WTC11 (cell line): ENCODE measurements around the gene ACP1. TPM values are rescaled to one million over a fixed set of nuclear protein-coding genes. Genes with fewer than 3 reads are reported as not detected.

ENCODE experiments used
- ATAC-seq: fragments of 200-7000 bp; cut with Tn5 transposase; 2 replicates; pipeline ENCODE4 v1.10.0; 2021; ENCODE audit warnings: mild to moderate bottlenecking, moderate library complexity
- CTCF ChIA-PET: fragments of 300-600 bp; sonication (Branson Sonifier 250); formaldehyde crosslinking; loops from one replicate; lab custom pipeline; 2021; ENCODE audit warnings: antibody characterized with exemption; lab: Charles Lee
- POLR2A ChIA-PET: fragments of 350-600 bp; sonication (Branson Sonifier 250); formaldehyde crosslinking; loops from one replicate; lab custom pipeline; 2021; ENCODE audit warnings: antibody characterized with exemption; lab: Charles Lee
- DNase-seq: peaks from one replicate; pipeline ENCODE4 v3.0.0; 2021; ENCODE audit warnings: low spot score
- H3K27ac Mint-ChIP-seq: 2 replicates; pipeline ENCODE4 v1.8.0; 2021; ENCODE audit warnings: mixed read lengths
- H3K27me3 Mint-ChIP-seq: 2 replicates; pipeline ENCODE4 v1.8.0; 2021; ENCODE audit warnings: low read depth, mild to moderate bottlenecking, moderate library complexity, mixed read lengths
- H3K36me3 Mint-ChIP-seq: 2 replicates; pipeline ENCODE4 v1.8.0; 2021; ENCODE audit warnings: mixed read lengths
- H3K4me1 Mint-ChIP-seq: 2 replicates; pipeline ENCODE4 v1.8.0; 2022; ENCODE audit warnings: mixed read lengths
- H3K4me3 Mint-ChIP-seq: 2 replicates; pipeline ENCODE4 v1.8.0; 2021; ENCODE audit warnings: mild to moderate bottlenecking, moderate library complexity, mixed read lengths
- H3K9me3 Mint-ChIP-seq: 2 replicates; pipeline ENCODE4 v1.8.0; 2021; ENCODE audit warnings: mixed read lengths
- ARID4B ChIP-seq: sonication (generic); formaldehyde crosslinking; IDR thresholded peaks from 2 replicates; pipeline ENCODE4 v1.8.0; 2023; ENCODE audit warnings: missing genetic modification reagents, mild to moderate bottlenecking, borderline replicate concordance
- ATF6 ChIP-seq: sonication (generic); formaldehyde crosslinking; IDR thresholded peaks from 2 replicates; pipeline ENCODE4 v1.8.1; 2023; ENCODE audit warnings: mild to moderate bottlenecking, missing genetic modification reagents
- CREB1 ChIP-seq: sonication (generic); formaldehyde crosslinking; IDR thresholded peaks from 2 replicates; pipeline ENCODE4 v1.8.0; 2023; ENCODE audit warnings: mild to moderate bottlenecking, missing genetic modification reagents
- FOXP1 ChIP-seq: sonication (generic); formaldehyde crosslinking; IDR thresholded peaks from 2 replicates; pipeline ENCODE4 v1.8.0; 2022; ENCODE audit warnings: missing genetic modification reagents, mild to moderate bottlenecking, moderate library complexity, borderline replicate concordance
- GABPB1 ChIP-seq: sonication (generic); formaldehyde crosslinking; IDR thresholded peaks from 2 replicates; pipeline ENCODE4 v1.8.1; 2023; ENCODE audit warnings: mild to moderate bottlenecking, missing genetic modification reagents
- GRHL2 ChIP-seq: fragments of 250-450 bp; sonication (Bioruptor Pico); IDR thresholded peaks from 2 replicates; pipeline ENCODE4 v1.8.0; 2022; ENCODE audit warnings: mild to moderate bottlenecking, moderate library complexity; ENCODE audit not compliant: insufficient replicate concordance, severe bottlenecking
- IRF2 ChIP-seq: sonication (generic); formaldehyde crosslinking; IDR thresholded peaks from 2 replicates; pipeline ENCODE4 v1.8.0; 2022; ENCODE audit warnings: low read depth, missing genetic modification reagents, borderline replicate concordance
- NFYB ChIP-seq: sonication (generic); formaldehyde crosslinking; conservative IDR thresholded peaks from 2 replicates; pipeline ENCODE4 v1.8.0; 2022; ENCODE audit warnings: low read depth, missing genetic modification reagents
- NR1H2 ChIP-seq: sonication (generic); formaldehyde crosslinking; IDR thresholded peaks from 2 replicates; pipeline ENCODE4 v1.9.0; 2021; ENCODE audit warnings: mild to moderate bottlenecking, moderate library complexity, missing genetic modification reagents
- RORB ChIP-seq: fragments of 250-450 bp; sonication (Bioruptor Pico); IDR thresholded peaks from 2 replicates; pipeline ENCODE4 v1.9.0; 2021; ENCODE audit warnings: mild to moderate bottlenecking
- SP1 ChIP-seq: sonication (generic); formaldehyde crosslinking; conservative IDR thresholded peaks from 2 replicates; pipeline ENCODE4 v1.8.1; 2022; ENCODE audit warnings: missing genetic modification reagents
- USF2 ChIP-seq: sonication (generic); formaldehyde crosslinking; IDR thresholded peaks from 2 replicates; pipeline ENCODE4 v1.8.1; 2023; ENCODE audit warnings: mild to moderate bottlenecking, missing genetic modification reagents, moderate library complexity
- ZBTB21 ChIP-seq: sonication (generic); formaldehyde crosslinking; IDR thresholded peaks from 2 replicates; pipeline ENCODE4 v1.8.1; 2023; ENCODE audit warnings: mild to moderate bottlenecking, missing genetic modification reagents, borderline replicate concordance
- ZNF138 ChIP-seq: sonication (generic); formaldehyde crosslinking; conservative IDR thresholded peaks from 2 replicates; pipeline ENCODE4 v1.8.1; 2022; ENCODE audit warnings: mild to moderate bottlenecking, moderate library complexity, missing genetic modification reagents
- ZNF263 ChIP-seq: sonication (generic); formaldehyde crosslinking; IDR thresholded peaks from 2 replicates; pipeline ENCODE4 v1.8.1; 2022; ENCODE audit warnings: low read depth, mild to moderate bottlenecking, moderate library complexity, missing genetic modification reagents
- ZNF281 ChIP-seq: sonication (generic); formaldehyde crosslinking; IDR thresholded peaks from 2 replicates; pipeline ENCODE4 v1.8.0; 2023; ENCODE audit warnings: mild to moderate bottlenecking, missing genetic modification reagents
- ZNF423 ChIP-seq: fragments of 250-450 bp; sonication (Bioruptor Pico); IDR thresholded peaks from 2 replicates; pipeline ENCODE4 v2.1.2; 2022; ENCODE audit warnings: mild to moderate bottlenecking, moderate library complexity
- ZSCAN18 ChIP-seq: fragments of 250-450 bp; sonication (Bioruptor Pico); IDR thresholded peaks from 2 replicates; pipeline ENCODE4 v2.1.2; 2022; ENCODE audit warnings: mild to moderate bottlenecking, moderate library complexity
- total RNA-seq: library from RNA; stranded (reverse); gene quantifications from 3 replicates; pipeline ENCODE4 v1.2.3, GENCODE V29; 2021

Gene ACP1
- total RNA-seq, 1 experiment from 2014 or later, result 150 TPM

GRCh38 chr2:305366-305765, 40.6 kb downstream of the ACP1 start (continued):
- TF ChIP-seq ZNF281 (CRISPR knock-in tag), result no peak
- no peak for TF ChIP-seq USF2 (CRISPR knock-in tag)
- no peak for TF ChIP-seq ARID4B (CRISPR knock-in tag)
- no peak for TF ChIP-seq NR1H2

- CTCF ChIA-PET, result interaction anchor here (0.8 to 1.7 kb wide), 6 partner anchors 8 to 35 kb away, joined by 3 to 5 read pairs (median 4); partner anchors contain the start of gene ALKAL2
- ATAC-seq, result peak; percentile 90
- H3K27ac Mint-ChIP-seq, result peak overlapping the region; percentile 94
These were observed 44.6 kb downstream of the ACP1 start for GRCh38 chr2:309148-309953.

GRCh38 chr2:309954-310510, 45.3 kb downstream of the ACP1 start:
- no peak overlapping the region for H3K4me3 Mint-ChIP-seq
- CTCF ChIA-PET, result interaction anchor here (1.1 to 1.7 kb wide), 4 partner anchors 20 to 35 kb away, joined by 3 to 5 read pairs (median 4); partner anchors contain the start of gene ALKAL2
- DNase-seq, result no peak
- no peak for TF ChIP-seq IRF2
- no peak for TF ChIP-seq GABPB1 (CRISPR knock-in tag)
- no peak for TF ChIP-seq GRHL2
- TF ChIP-seq ATF6 (CRISPR knock-in tag), result no peak
- TF ChIP-seq SP1, result no peak
- no peak for TF ChIP-seq ZNF263 (CRISPR knock-in tag)
- no peak for TF ChIP-seq ZNF138 (CRISPR knock-in tag)
- no peak for TF ChIP-seq RORB (CRISPR knock-in tag)

More at GRCh38 chr2:309148-309953, 44.6 kb downstream of the ACP1 start:
- DNase-seq, result peak; percentile 53
- POLR2A ChIA-PET, result interaction anchor here (1.0 to 1.1 kb wide), 2 partner anchors 19 to 48 kb away, joined by 3 read pairs; no protein-coding TSS in a partner anchor
- Mint-ChIP-seq H3K27me3 (no peaks in the 10 kb centered on the region), H3K9me3 (no peaks in the 10 kb centered on the region), H3K4me1 (peaks cover 17% of the 10 kb centered on the region), H3K36me3 (no peaks in the 10 kb centered on the region), H3K4me3 (no peak overlapping the region)
- TF ChIP-seq ZSCAN18 (CRISPR knock-in tag) (no peak), NFYB (CRISPR knock-in tag) (no peak), FOXP1 (CRISPR knock-in tag) (no peak), CREB1 (CRISPR knock-in tag) (no peak), ZBTB21 (CRISPR knock-in tag) (no peak), ZNF423 (peak; percentile 23; the same call in 1 of the 2 replicates)

More at GRCh38 chr2:309954-310510, 45.3 kb downstream of the ACP1 start:
- POLR2A ChIA-PET, result interaction anchor here (1.1 kb wide), 1 partner anchor 19 kb away, joined by 3 read pairs; no protein-coding TSS in a partner anchor
- Mint-ChIP-seq H3K4me1 (peaks cover 17% of the 10 kb centered on the region), H3K27me3 (no peaks in the 10 kb centered on the region), H3K36me3 (no peaks in the 10 kb centered on the region), H3K27ac (no peak overlapping the region), H3K9me3 (no peaks in the 10 kb centered on the region)
- ATAC-seq, result no peak
